Astrocyte (in vitro differentiated cells and primary cell): ENCODE results near the gene XYLT1. TPM values are rescaled to one million over a fixed set of nuclear protein-coding genes. Genes with fewer than 3 reads are reported as not detected.

Experiments used
- DNase-seq: peaks from one replicate; pipeline ENCODE4 v3.0.0-alpha.2; 2010; ENCODE audit warnings: low read depth
- FAIRE-seq: peaks from 2 replicates; lab custom pipeline; 2011; peaks lifted over from hg19 to GRCh38; lab: Jason Lieb, UNC
- H2AFZ ChIP-seq: 2 replicates; pipeline ENCODE4 v1.6.0; 2012; ENCODE audit warnings: low read depth, low read length, inconsistent platforms
- H3K27ac ChIP-seq: 2 replicates; pipeline ENCODE4 v1.5.1; 2011; ENCODE audit warnings: low read depth, low read length, inconsistent platforms
- H3K27me3 ChIP-seq: 2 replicates; pipeline ENCODE4 v1.6.0; 2011; ENCODE audit warnings: low read length, inconsistent platforms; ENCODE audit not compliant: insufficient read depth
- H3K36me3 ChIP-seq: 2 replicates; pipeline ENCODE4 v1.5.1; 2011; ENCODE audit warnings: low read length, inconsistent platforms; ENCODE audit not compliant: insufficient read depth
- H3K4me1 ChIP-seq: 2 replicates; pipeline ENCODE4 v1.5.1; 2011; ENCODE audit warnings: low read length, inconsistent platforms; ENCODE audit not compliant: insufficient read depth
- H3K4me2 ChIP-seq: 2 replicates; pipeline ENCODE4 v1.6.0; 2012; ENCODE audit warnings: low read length, inconsistent platforms
- H3K4me3 ChIP-seq: 2 replicates; pipeline ENCODE4 v1.5.1; 2011; ENCODE audit warnings: low read depth, mild to moderate bottlenecking, low read length, inconsistent platforms; ENCODE audit not compliant: insufficient read depth
- H3K79me2 ChIP-seq: 2 replicates; pipeline ENCODE4 v1.6.0; 2012; ENCODE audit warnings: mild to moderate bottlenecking, low read length, inconsistent platforms; ENCODE audit not compliant: insufficient read depth
- H3K9ac ChIP-seq: 2 replicates; pipeline ENCODE4 v1.6.0; 2012; ENCODE audit warnings: mild to moderate bottlenecking, low read length, inconsistent platforms
- H3K9me3 ChIP-seq: 2 replicates; pipeline ENCODE4 v1.5.1; 2012; ENCODE audit warnings: low read depth, mild to moderate bottlenecking, low read length, inconsistent platforms; ENCODE audit not compliant: insufficient read depth
- H4K20me1 ChIP-seq: 2 replicates; pipeline ENCODE4 v1.6.0; 2012; ENCODE audit warnings: low read length, inconsistent platforms; ENCODE audit not compliant: insufficient read depth
- H3K27ac Mint-ChIP-seq: one replicate; pipeline ENCODE4 v1.8.0; 2021; ENCODE audit warnings: mild to moderate bottlenecking, mixed read lengths; ENCODE audit not compliant: unreplicated experiment
- H3K27me3 Mint-ChIP-seq: one replicate; pipeline ENCODE4 v1.8.0; 2021; ENCODE audit warnings: low read depth, mixed read lengths; ENCODE audit not compliant: unreplicated experiment
- H3K36me3 Mint-ChIP-seq: one replicate; pipeline ENCODE4 v1.8.0; 2021; ENCODE audit warnings: low read depth, mixed read lengths; ENCODE audit not compliant: unreplicated experiment
- H3K4me1 Mint-ChIP-seq: one replicate; pipeline ENCODE4 v1.8.0; 2021; ENCODE audit warnings: low read depth, mixed read lengths; ENCODE audit not compliant: unreplicated experiment
- H3K4me3 Mint-ChIP-seq: one replicate; pipeline ENCODE4 v1.8.0; 2021; ENCODE audit warnings: mild to moderate bottlenecking, moderate library complexity, mixed read lengths; ENCODE audit not compliant: unreplicated experiment
- H3K9me3 Mint-ChIP-seq: one replicate; pipeline ENCODE4 v1.8.0; 2021; ENCODE audit warnings: mild to moderate bottlenecking, mixed read lengths; ENCODE audit not compliant: unreplicated experiment
- CTCF ChIP-seq: IDR thresholded peaks from 2 replicates; pipeline ENCODE4 v1.5.1; 2011; ENCODE audit warnings: low read depth, mild to moderate bottlenecking, inconsistent platforms, low read length, moderate library complexity; ENCODE audit not compliant: insufficient read depth
- EZH2 ChIP-seq: IDR thresholded peaks from 2 replicates; pipeline ENCODE4 v1.6.1; 2012; ENCODE audit warnings: mild to moderate bottlenecking, low read length, inconsistent platforms; ENCODE audit not compliant: insufficient read depth
- total RNA-seq: library from RNA; stranded (reverse); gene quantifications from 2 replicates; pipeline ENCODE4 v1.2.1, GENCODE V29; 2021

Gene XYLT1
- total RNA-seq, 1 donor from 2014 or later, result 22.9 TPM

GRCh38 chr16:17444658-17445057 is 26.1 kb downstream of the XYLT1 start:
- Histone ChIP-seq H2AFZ (no peak overlapping the region), H3K4me3 (no peak overlapping the region), H3K27me3 (no peaks in the 10 kb centered on the region), H3K4me2 (no peak overlapping the region), H3K36me3 (no peaks in the 10 kb centered on the region), H3K27ac (no peak overlapping the region), H3K79me2 (peaks cover 83% of the 10 kb centered on the region), H4K20me1 (peaks cover 93% of the 10 kb centered on the region), H3K4me1 (no peaks in the 10 kb centered on the region), H3K9me3 (no peaks in the 10 kb centered on the region), H3K9ac (no peak overlapping the region)
- Mint-ChIP-seq H3K27me3 (no peaks in the 10 kb centered on the region), H3K27ac (no peak overlapping the region), H3K36me3 (peaks cover 10% of the 10 kb centered on the region), H3K4me1 (no peaks in the 10 kb centered on the region), H3K9me3 (peaks cover 1% of the 10 kb centered on the region), H3K4me3 (no peak overlapping the region)
- TF ChIP-seq EZH2 (no peak), CTCF (no peak)
- DNase-seq, result no peak
- no peak for FAIRE-seq

GRCh38 chr16:17440131-17440530 is 30.6 kb downstream of the XYLT1 start:
- FAIRE-seq (no peak), DNase-seq (no peak)
- no peak overlapping the region for H3K4me3 Mint-ChIP-seq
- no peaks in the 10 kb centered on the region for H3K27me3 ChIP-seq
- peaks cover 92% of the 10 kb centered on the region for H4K20me1 ChIP-seq
- TF ChIP-seq EZH2 (no peak), CTCF (no peak)
- H3K36me3 Mint-ChIP-seq, result peaks cover 6% of the 10 kb centered on the region
- H3K9ac ChIP-seq, result no peak overlapping the region
- H3K36me3 ChIP-seq, result no peaks in the 10 kb centered on the region
- H3K27ac Mint-ChIP-seq, result no peak overlapping the region
- no peaks in the 10 kb centered on the region for H3K9me3 ChIP-seq
- no peak overlapping the region for H2AFZ ChIP-seq
- peaks cover 85% of the 10 kb centered on the region for H3K79me2 ChIP-seq
- H3K27ac ChIP-seq, result no peak overlapping the region
- H3K4me2 ChIP-seq, result no peak overlapping the region
- no peaks in the 10 kb centered on the region for H3K4me1 ChIP-seq
- no peaks in the 10 kb centered on the region for H3K27me3 Mint-ChIP-seq
- H3K4me1 Mint-ChIP-seq, result no peaks in the 10 kb centered on the region
- no peak overlapping the region for H3K4me3 ChIP-seq
- H3K9me3 Mint-ChIP-seq, result peaks cover 1% of the 10 kb centered on the region

- peaks cover 92% of the 10 kb centered on the region for H4K20me1 ChIP-seq
- no peak for DNase-seq
Observed at GRCh38 chr16:17439580-17439979, 31.2 kb downstream of the XYLT1 start.

More at GRCh38 chr16:17439580-17439979, 31.2 kb downstream of the XYLT1 start:
- Histone ChIP-seq H3K36me3 (no peaks in the 10 kb centered on the region), H3K27me3 (no peaks in the 10 kb centered on the region), H3K9ac (no peak overlapping the region), H3K4me2 (no peak overlapping the region), H3K9me3 (no peaks in the 10 kb centered on the region), H3K4me1 (no peaks in the 10 kb centered on the region), H3K27ac (no peak overlapping the region), H3K4me3 (no peak overlapping the region), H3K79me2 (peaks cover 85% of the 10 kb centered on the region), H2AFZ (no peak overlapping the region)
- FAIRE-seq, result no peak
- no peak for TF ChIP-seq CTCF
- no peak for TF ChIP-seq EZH2
- peaks cover 3% of the 10 kb centered on the region for H3K36me3 Mint-ChIP-seq
- H3K4me1 Mint-ChIP-seq, result no peaks in the 10 kb centered on the region
- H3K4me3 Mint-ChIP-seq, result no peak overlapping the region
- no peaks in the 10 kb centered on the region for H3K27me3 Mint-ChIP-seq
- no peak overlapping the region for H3K27ac Mint-ChIP-seq
- H3K9me3 Mint-ChIP-seq, result peaks cover 1% of the 10 kb centered on the region
